Uterus (tissue), 2 donors: ENCODE measurements around the gene PTGIR.

Experiments used
- CTCF ChIP-seq, 4 experiments: fragments of 200-600 bp in 2 of 4; fragments of 450-650 bp in 2 of 4; sonication (generic) in 2 of 4; IDR thresholded peaks; one replicate each; pipeline ENCODE4 v1.5.1; 2016 to 2019; ENCODE audit warnings: antibody characterized with exemption in 4 of 4, mild to moderate bottlenecking in 2 of 4, moderate library complexity in 1 of 4
- POLR2A ChIP-seq, 2 donors: fragments of 450-650 bp; IDR thresholded peaks; one replicate each; pipeline ENCODE4 v1.6.1; 2016; ENCODE audit warnings: antibody characterized with exemption in 2 of 2, mild to moderate bottlenecking in 1 of 2, moderate library complexity in 1 of 2

GRCh38 chr19:46661735-46662592, 37.1 kb upstream of the PTGIR start:
- TF ChIP-seq CTCF (IDR thresholded peaks at IDR 0.05), result peak; percentile 94 to 98 (median 98)
- TF ChIP-seq POLR2A (IDR thresholded peaks at IDR 0.05), result no peak
